ENCODE results near the gene NDUFV3. TPM values are rescaled to one million over a fixed set of nuclear protein-coding genes. Genes with fewer than 3 reads are reported as not detected.
A peak's percentile ranks its signal among the peaks of the same experiment; 100 is the strongest.
"Not testable (repeated sequence)": the region's sequence is repeated elsewhere in the genome, so short reads cannot be mapped to it uniquely, and the experiment has no call there.

NDUFV3 gene
- total RNA-seq, 1 donor from 2014 or later, result 61.0 TPM

DNA sequence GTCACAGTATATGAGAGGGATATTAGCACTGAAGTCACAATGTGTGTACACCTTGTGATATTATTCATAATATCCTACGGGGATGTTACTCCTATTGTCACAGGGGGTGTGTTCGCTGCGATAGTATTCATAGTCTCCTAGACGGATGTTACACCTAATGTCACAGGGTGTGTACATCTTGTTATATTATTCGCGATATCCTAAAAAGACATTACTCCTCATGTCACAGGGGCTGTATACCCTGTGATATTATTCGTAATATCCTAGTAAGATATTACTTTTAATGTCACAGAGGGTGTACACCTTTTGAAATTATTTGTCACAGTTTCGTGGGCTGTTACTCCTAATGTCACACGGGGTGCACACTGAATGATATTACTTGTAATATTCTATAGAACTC lies 58.1 kb downstream of the NDUFV3 start:
- intact Hi-C loops (cut with DNase I); ATAC-seq; DNase-seq (ENCODE audit: missing footprints): not testable (repeated sequence)

DNA sequence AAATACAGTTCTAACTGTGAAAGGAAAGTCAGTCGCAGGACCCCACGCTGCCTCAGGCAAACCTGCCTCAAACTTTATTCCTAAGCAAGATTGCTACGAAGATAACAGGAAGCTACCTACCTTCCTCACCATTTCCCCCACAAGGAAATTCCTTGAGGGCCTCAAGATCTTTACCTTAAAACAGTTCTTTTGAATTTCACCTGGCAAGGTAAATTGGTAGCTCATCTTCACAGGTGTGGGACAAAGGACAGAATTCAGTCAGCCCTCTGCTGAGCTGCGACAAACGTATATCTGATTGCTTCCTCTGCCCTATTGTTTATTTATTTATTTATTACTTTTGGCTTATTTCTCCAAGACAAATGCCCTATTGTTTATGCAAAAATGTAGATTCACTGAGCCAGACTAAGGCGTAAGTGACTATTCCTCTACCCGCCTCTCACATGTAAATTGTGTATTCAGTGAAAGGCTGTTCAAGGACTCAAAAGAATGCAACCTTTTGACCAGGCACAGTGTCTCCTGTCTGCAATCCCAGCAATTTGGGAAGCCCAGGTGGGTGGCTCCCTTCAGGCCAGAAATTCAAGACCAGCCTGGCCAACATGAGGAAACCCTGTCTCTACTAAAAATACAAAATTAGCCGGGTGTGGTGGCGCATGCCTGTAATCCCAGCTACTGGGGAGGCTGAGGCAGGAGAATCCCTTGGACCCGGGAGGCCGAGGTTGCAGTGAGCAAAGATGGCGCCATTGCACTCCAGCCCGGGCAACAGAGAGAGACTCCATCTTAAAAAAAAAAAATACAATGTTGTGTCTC lies 63.9 kb downstream of the NDUFV3 start:
- ATAC-seq (peak; percentile 99), DNase-seq (ENCODE audit: missing footprints) (no peak)
- intact Hi-C loops (cut with DNase I), result no loop called here

DNA sequence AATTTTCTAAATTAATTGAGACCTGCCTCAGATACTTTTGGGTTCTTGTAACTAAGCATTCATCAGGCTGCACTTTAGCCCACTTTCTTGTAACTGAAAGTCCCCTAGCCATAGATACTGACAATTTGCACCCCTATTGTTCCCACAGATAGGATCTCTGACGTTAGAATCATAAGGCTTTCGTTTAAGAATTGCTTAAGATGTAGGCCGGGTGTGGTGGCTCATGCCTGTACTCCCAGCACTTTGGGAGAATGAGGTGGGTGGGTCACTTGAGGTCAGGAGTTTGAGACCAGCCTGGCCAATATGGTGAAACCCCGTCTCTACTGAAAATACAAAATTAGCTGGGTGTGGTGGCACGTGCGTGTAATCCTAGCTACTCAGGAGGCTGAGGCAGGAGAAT lies 65.0 kb downstream of the NDUFV3 start:
- ATAC-seq; DNase-seq (ENCODE audit: missing footprints); intact Hi-C loops (cut with DNase I): not testable (repeated sequence)

- DNase-seq (ENCODE audit: missing footprints), result no peak
- intact Hi-C loops (cut with DNase I), result no loop called here
These were observed 66.6 kb downstream of the NDUFV3 start for GRCh38 chr21:42959728-42960127.

DNA sequence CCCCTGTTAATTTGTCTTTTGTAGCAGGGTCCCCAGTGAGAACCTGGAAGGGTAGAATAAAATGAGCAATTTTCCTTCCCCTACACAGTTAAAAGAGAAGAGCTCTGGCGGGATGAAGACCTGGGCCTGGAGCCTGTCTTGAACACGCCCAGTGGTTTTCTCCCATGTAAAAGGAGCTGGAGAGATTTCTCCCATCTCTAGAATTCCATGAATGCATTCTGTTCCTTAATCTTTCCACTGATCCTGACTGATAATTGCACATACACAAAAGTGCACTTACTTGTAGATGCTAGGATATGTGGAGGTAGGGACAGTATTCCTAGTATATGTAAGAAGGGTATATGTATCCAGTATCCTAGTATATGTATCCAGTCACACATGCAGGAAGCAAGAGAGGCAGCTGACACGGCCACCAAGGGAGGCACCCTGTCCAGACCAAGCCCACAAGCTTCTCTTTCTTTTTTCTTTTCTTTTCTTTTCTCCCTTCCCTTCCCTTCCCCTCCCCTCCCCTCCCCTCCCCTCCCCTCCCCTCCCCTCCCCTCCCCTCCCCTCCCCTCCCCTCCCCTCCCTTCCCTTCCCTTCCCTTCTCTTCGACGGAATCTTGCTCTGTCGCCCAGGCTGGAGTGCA lies 69.4 kb downstream of the NDUFV3 start:
- intact Hi-C loops (cut with DNase I), result no loop called here
- no peak for DNase-seq (ENCODE audit: missing footprints)
- ATAC-seq, result no peak

More at GRCh38 chr21:42959728-42960127, 66.6 kb downstream of the NDUFV3 start:
- ATAC-seq, result no peak

Small RNAs within 50 kb of the gene (microRNA-seq; reads per million reads assigned to microRNA genes)
- gene MIR5692B, result not detected

Other genes with a start within 250 kb of the NDUFV3 start
- 3.4 TPM for gene PDE9A, start 239.7 kb upstream of the NDUFV3 start, total RNA-seq
- 6.5 TPM for gene WDR4, start 13.8 kb upstream of the NDUFV3 start, total RNA-seq
- gene ERVH48-1, start 32.3 kb downstream of the NDUFV3 start, total RNA-seq, result not detected
- gene PKNOX1, start 81.3 kb downstream of the NDUFV3 start, total RNA-seq, result 9.7 TPM
- 5.5 TPM for gene CBS, start 182.5 kb downstream of the NDUFV3 start, total RNA-seq
- gene U2AF1, start 214.3 kb downstream of the NDUFV3 start, total RNA-seq, result 13.8 TPM